ENCODE results near the gene KRT73.

Gene KRT73

GRCh38 chr12:52606581-52607218, 11.7 kb downstream of the KRT73 start:
- TF ChIP-seq, protein P1, sequence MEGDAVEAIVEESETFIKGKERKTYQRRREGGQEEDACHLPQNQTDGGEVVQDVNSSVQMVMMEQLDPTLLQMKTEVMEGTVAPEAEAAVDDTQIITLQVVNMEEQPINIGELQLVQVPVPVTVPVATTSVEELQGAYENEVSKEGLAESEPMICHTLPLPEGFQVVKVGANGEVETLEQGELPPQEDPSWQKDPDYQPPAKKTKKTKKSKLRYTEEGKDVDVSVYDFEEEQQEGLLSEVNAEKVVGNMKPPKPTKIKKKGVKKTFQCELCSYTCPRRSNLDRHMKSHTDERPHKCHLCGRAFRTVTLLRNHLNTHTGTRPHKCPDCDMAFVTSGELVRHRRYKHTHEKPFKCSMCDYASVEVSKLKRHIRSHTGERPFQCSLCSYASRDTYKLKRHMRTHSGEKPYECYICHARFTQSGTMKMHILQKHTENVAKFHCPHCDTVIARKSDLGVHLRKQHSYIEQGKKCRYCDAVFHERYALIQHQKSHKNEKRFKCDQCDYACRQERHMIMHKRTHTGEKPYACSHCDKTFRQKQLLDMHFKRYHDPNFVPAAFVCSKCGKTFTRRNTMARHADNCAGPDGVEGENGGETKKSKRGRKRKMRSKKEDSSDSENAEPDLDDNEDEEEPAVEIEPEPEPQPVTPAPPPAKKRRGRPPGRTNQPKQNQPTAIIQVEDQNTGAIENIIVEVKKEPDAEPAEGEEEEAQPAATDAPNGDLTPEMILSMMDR (IDR thresholded peaks at IDR 0.05; ENCODE audit: low read depth, low read length): no peak
- no peak for DNase-seq (ENCODE audit: extremely low read depth, low read depth)

GRCh38 chr12:52606096-52606495, 12.3 kb downstream of the KRT73 start:
- TF ChIP-seq, protein P1 (IDR thresholded peaks at IDR 0.05; ENCODE audit: low read depth, low read length): no peak
- no peak for DNase-seq (ENCODE audit: extremely low read depth, low read depth)

- TF ChIP-seq, protein P1 (IDR thresholded peaks at IDR 0.05; ENCODE audit: low read depth, low read length): no peak
- DNase-seq (ENCODE audit: extremely low read depth, low read depth): no peak
These were observed 12.8 kb downstream of the KRT73 start for GRCh38 chr12:52605542-52605941.

- TF ChIP-seq, protein P1 (IDR thresholded peaks at IDR 0.05; ENCODE audit: low read depth, low read length): no peak
These were observed 13.5 kb downstream of the KRT73 start for GRCh38 chr12:52604859-52605258.

GRCh38 chr12:52603314-52603713, 15.0 kb downstream of the KRT73 start:
- no peak for DNase-seq (ENCODE audit: extremely low read depth, low read depth)
- TF ChIP-seq, protein P1 (IDR thresholded peaks at IDR 0.05; ENCODE audit: low read depth, low read length): no peak

More at GRCh38 chr12:52604859-52605258, 13.5 kb downstream of the KRT73 start:
- DNase-seq (ENCODE audit: extremely low read depth, low read depth): no peak

- TF ChIP-seq, protein P1 (IDR thresholded peaks at IDR 0.05; ENCODE audit: low read depth, low read length): no peak
- DNase-seq (ENCODE audit: extremely low read depth, low read depth): no peak
These were observed 15.8 kb downstream of the KRT73 start for GRCh38 chr12:52602552-52602951.

GRCh38 chr12:52601671-52602070, 16.7 kb downstream of the KRT73 start:
- no peak for DNase-seq (ENCODE audit: extremely low read depth, low read depth)
- TF ChIP-seq, protein P1 (IDR thresholded peaks at IDR 0.05; ENCODE audit: low read depth, low read length): no peak
